OCI-LY3 (cell line): ENCODE results near the gene TGM5.
"Not testable (repeated sequence)": the region's sequence is repeated elsewhere in the genome, so short reads cannot be mapped to it uniquely, and the experiment has no call there.

ENCODE experiments used
- CTCF ChIP-seq: fragments of 200-600, 300-600 bp; sonication (generic); IDR thresholded peaks from 2 replicates; pipeline ENCODE4 v1.5.1; 2014; ENCODE audit warnings: antibody characterized with exemption, low read length, low read depth
- EZH2phosphoT487 ChIP-seq: fragments of 200-600 bp; shearing (Covaris generic); IDR thresholded peaks from 2 replicates; pipeline ENCODE4 v1.6.1; 2018; ENCODE audit warnings: antibody characterized with exemption, mixed run types, low read depth

- TF ChIP-seq CTCF, EZH2phosphoT487: not testable (repeated sequence)
Measured at GRCh38 chr15:43198556-43198955, 68.2 kb downstream of the TGM5 start.
